ENCODE measurements around the gene RAD9A. TPM values are rescaled to one million over a fixed set of nuclear protein-coding genes. Genes with fewer than 3 reads are reported as not detected.
"Not testable (repeated sequence)": the region's sequence is repeated elsewhere in the genome, so short reads cannot be mapped to it uniquely, and the experiment has no call there.

RAD9A gene
- total and polyA plus RNA-seq, 4 donors, result 10.4 to 43.5 (median 26.1) TPM

GRCh38 chr11:67400942-67401494, 9.2 kb downstream of the RAD9A start:
- peak overlapping the region; percentile 48 for H3K27ac ChIP-seq (ENCODE audit: low read depth, low read length)
- 6% methylated on average over 27 of the region's 27 CpGs for WGBS (ENCODE audit: insufficient coverage)

GRCh38 chr11:67401495-67402191, 9.9 kb downstream of the RAD9A start, which contains the start of gene PPP1CA:
Gene PPP1CA (minus strand): TSS chr11:67401858. CDS start chr11:67401782, 76 bp downstream.
- peak in 5 of 6 donors; percentile 81 to 96 (median 84) for DNase-seq (ENCODE audit: low read depth in 4 of 6, low spot score in 6 of 6)
- H3K27me3 ChIP-seq (ENCODE audit: control insufficient read depth, insufficient read depth, low read length), result no peaks in the 10 kb centered on the region
- no peaks in the 10 kb centered on the region for H3K9me3 ChIP-seq (ENCODE audit: control insufficient read depth, insufficient read depth, low read length)
- H3K36me3 ChIP-seq (ENCODE audit: control insufficient read depth, insufficient read depth, low read length), result peaks cover 41% of the 10 kb centered on the region
- H3K4me3 ChIP-seq (ENCODE audit: low read depth, low read length), result peak within 1 kb of the TSS; percentile 87
- peak within 1 kb of the TSS; percentile 90 for H3K27ac ChIP-seq (ENCODE audit: low read depth, low read length)
- 0% methylated on average over 46 of the region's 73 CpGs for WGBS (ENCODE audit: insufficient coverage)
- H3K4me1 ChIP-seq (ENCODE audit: control insufficient read depth, insufficient read depth, low read length), result peaks cover 53% of the 10 kb centered on the region

More at GRCh38 chr11:67400942-67401494, 9.2 kb downstream of the RAD9A start:
- peak overlapping the region; percentile 87 for H3K4me3 ChIP-seq (ENCODE audit: low read depth, low read length)
- no peaks in the 10 kb centered on the region for H3K9me3 ChIP-seq (ENCODE audit: control insufficient read depth, insufficient read depth, low read length)
- peaks cover 47% of the 10 kb centered on the region for H3K36me3 ChIP-seq (ENCODE audit: control insufficient read depth, insufficient read depth, low read length)
- no peaks in the 10 kb centered on the region for H3K27me3 ChIP-seq (ENCODE audit: control insufficient read depth, insufficient read depth, low read length)
- no peak for DNase-seq (ENCODE audit: low read depth in 4 of 6, low spot score in 6 of 6)
- H3K4me1 ChIP-seq (ENCODE audit: control insufficient read depth, insufficient read depth, low read length), result peaks cover 56% of the 10 kb centered on the region

GRCh38 chr11:67402192-67402839, 10.5 kb downstream of the RAD9A start:
- Histone ChIP-seq H3K27ac (ENCODE audit: low read depth, low read length) (peak overlapping the region; percentile 90), H3K36me3 (ENCODE audit: control insufficient read depth, insufficient read depth, low read length) (peaks cover 34% of the 10 kb centered on the region), H3K4me3 (ENCODE audit: low read depth, low read length) (peak overlapping the region; percentile 26), H3K4me1 (ENCODE audit: control insufficient read depth, insufficient read depth, low read length) (peaks cover 49% of the 10 kb centered on the region)
- H3K27me3 ChIP-seq (ENCODE audit: control insufficient read depth, insufficient read depth, low read length); H3K9me3 ChIP-seq (ENCODE audit: control insufficient read depth, insufficient read depth, low read length); DNase-seq (ENCODE audit: low read depth in 4 of 6, low spot score in 6 of 6): not testable (repeated sequence)
- WGBS (ENCODE audit: insufficient coverage), result 55% methylated on average over 15 of the region's 19 CpGs

- H3K9me3 ChIP-seq (ENCODE audit: control insufficient read depth, insufficient read depth, low read length); H3K4me3 ChIP-seq (ENCODE audit: low read depth, low read length); DNase-seq (ENCODE audit: low read depth in 4 of 6, low spot score in 6 of 6); H3K27ac ChIP-seq (ENCODE audit: low read depth, low read length); H3K27me3 ChIP-seq (ENCODE audit: control insufficient read depth, insufficient read depth, low read length): not testable (repeated sequence)
- 96% methylated on average over 7 of the region's 9 CpGs for WGBS (ENCODE audit: insufficient coverage)
- H3K4me1 ChIP-seq (ENCODE audit: control insufficient read depth, insufficient read depth, low read length), result peaks cover 54% of the 10 kb centered on the region
- H3K36me3 ChIP-seq (ENCODE audit: control insufficient read depth, insufficient read depth, low read length), result peaks cover 26% of the 10 kb centered on the region
Observed at GRCh38 chr11:67403085-67403484, 11.3 kb downstream of the RAD9A start.

- H3K9me3 ChIP-seq (ENCODE audit: control insufficient read depth, insufficient read depth, low read length), result no peaks in the 10 kb centered on the region
- H3K4me3 ChIP-seq (ENCODE audit: low read depth, low read length), result no peak overlapping the region
- 73% methylated on average over 12 of the region's 13 CpGs for WGBS (ENCODE audit: insufficient coverage)
- DNase-seq (ENCODE audit: low read depth in 4 of 6, low spot score in 6 of 6), result no peak
- no peaks in the 10 kb centered on the region for H3K27me3 ChIP-seq (ENCODE audit: control insufficient read depth, insufficient read depth, low read length)
- H3K27ac ChIP-seq (ENCODE audit: low read depth, low read length), result no peak overlapping the region
- H3K4me1 ChIP-seq (ENCODE audit: control insufficient read depth, insufficient read depth, low read length), result peaks cover 49% of the 10 kb centered on the region
- peaks cover 10% of the 10 kb centered on the region for H3K36me3 ChIP-seq (ENCODE audit: control insufficient read depth, insufficient read depth, low read length)
Observed at GRCh38 chr11:67404515-67405195, 12.9 kb downstream of the RAD9A start.

GRCh38 chr11:67405196-67405567, 13.4 kb downstream of the RAD9A start:
- H3K4me1 ChIP-seq (ENCODE audit: control insufficient read depth, insufficient read depth, low read length), result peaks cover 49% of the 10 kb centered on the region
- H3K27ac ChIP-seq (ENCODE audit: low read depth, low read length), result no peak overlapping the region
- no peaks in the 10 kb centered on the region for H3K27me3 ChIP-seq (ENCODE audit: control insufficient read depth, insufficient read depth, low read length)
- H3K4me3 ChIP-seq (ENCODE audit: low read depth, low read length), result no peak overlapping the region
- DNase-seq (ENCODE audit: low read depth in 4 of 6, low spot score in 6 of 6), result no peak
- H3K36me3 ChIP-seq (ENCODE audit: control insufficient read depth, insufficient read depth, low read length), result peaks cover 7% of the 10 kb centered on the region
- H3K9me3 ChIP-seq (ENCODE audit: control insufficient read depth, insufficient read depth, low read length), result no peaks in the 10 kb centered on the region
- WGBS (ENCODE audit: insufficient coverage), result 87% methylated on average over 6 of the region's 6 CpGs

- 88% methylated on average over 9 of the region's 9 CpGs for WGBS (ENCODE audit: insufficient coverage)
- Histone ChIP-seq H3K9me3 (ENCODE audit: control insufficient read depth, insufficient read depth, low read length) (no peaks in the 10 kb centered on the region), H3K27me3 (ENCODE audit: control insufficient read depth, insufficient read depth, low read length) (no peaks in the 10 kb centered on the region), H3K27ac (ENCODE audit: low read depth, low read length) (no peak overlapping the region), H3K36me3 (ENCODE audit: control insufficient read depth, insufficient read depth, low read length) (peaks cover 3% of the 10 kb centered on the region), H3K4me3 (ENCODE audit: low read depth, low read length) (no peak overlapping the region), H3K4me1 (ENCODE audit: control insufficient read depth, insufficient read depth, low read length) (peaks cover 49% of the 10 kb centered on the region)
- no peak for DNase-seq (ENCODE audit: low read depth in 4 of 6, low spot score in 6 of 6)
Observed at GRCh38 chr11:67405688-67406339, 14.0 kb downstream of the RAD9A start.

GRCh38 chr11:67406420-67406968, 14.7 kb downstream of the RAD9A start:
- 86% methylated on average over 17 of the region's 18 CpGs for WGBS (ENCODE audit: insufficient coverage)
- H3K36me3 ChIP-seq (ENCODE audit: control insufficient read depth, insufficient read depth, low read length), result no peaks in the 10 kb centered on the region
- H3K4me3 ChIP-seq (ENCODE audit: low read depth, low read length), result no peak overlapping the region
- H3K4me1 ChIP-seq (ENCODE audit: control insufficient read depth, insufficient read depth, low read length), result peaks cover 48% of the 10 kb centered on the region
- DNase-seq (ENCODE audit: low read depth in 4 of 6, low spot score in 6 of 6), result no peak
- H3K9me3 ChIP-seq (ENCODE audit: control insufficient read depth, insufficient read depth, low read length), result no peaks in the 10 kb centered on the region
- no peak overlapping the region for H3K27ac ChIP-seq (ENCODE audit: low read depth, low read length)
- no peaks in the 10 kb centered on the region for H3K27me3 ChIP-seq (ENCODE audit: control insufficient read depth, insufficient read depth, low read length)

Data from spinal cord (tissue), 10 donors.